ENCODE results near the gene AMOTL2.

The AMOTL2 gene

DNA sequence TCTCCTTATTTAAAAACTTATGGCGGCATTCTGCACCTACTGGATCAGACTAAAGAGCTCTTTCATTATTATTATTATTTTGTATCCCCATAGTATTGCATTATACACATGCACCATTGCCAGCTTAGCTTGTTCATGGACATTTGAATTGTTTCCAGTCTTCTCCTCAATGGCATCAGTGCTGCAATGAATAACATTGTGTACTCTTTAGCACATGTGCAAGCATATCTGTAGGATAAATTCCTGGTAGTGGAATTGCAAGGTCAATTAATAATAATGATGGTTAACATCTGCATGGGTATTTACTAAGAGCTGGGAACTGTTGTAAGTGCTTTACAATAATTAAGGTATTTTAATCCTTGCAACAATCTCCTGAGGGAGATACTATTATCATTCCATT, 52.0 kb downstream of the AMOTL2 start:
- no peak overlapping the region for H3K27ac ChIP-seq
- DNase-seq (ENCODE audit: low read depth, low spot score), result no peak

DNA sequence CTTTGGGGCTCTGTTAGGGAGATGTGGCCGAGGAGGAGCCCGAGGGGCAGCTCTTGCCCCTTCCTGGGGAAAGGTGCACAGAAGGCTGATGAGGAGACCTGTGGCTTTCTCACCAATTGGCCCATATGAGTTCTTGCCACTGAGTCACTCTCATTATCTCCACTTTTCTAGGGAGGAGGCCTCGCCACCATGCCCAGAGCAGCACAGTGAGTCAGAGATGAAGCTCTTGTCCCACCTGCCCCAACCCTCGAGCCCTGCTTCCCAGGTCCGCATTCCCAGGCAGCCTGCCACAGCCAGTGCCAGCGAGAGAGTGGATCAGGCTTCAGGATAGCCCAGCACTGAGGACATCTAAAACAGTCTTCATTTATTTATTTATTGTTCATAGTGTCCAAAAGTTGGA, 53.5 kb downstream of the AMOTL2 start:
- DNase-seq (ENCODE audit: low read depth, low spot score), result no peak
- peak overlapping the region; percentile 67 for H3K27ac ChIP-seq

DNA sequence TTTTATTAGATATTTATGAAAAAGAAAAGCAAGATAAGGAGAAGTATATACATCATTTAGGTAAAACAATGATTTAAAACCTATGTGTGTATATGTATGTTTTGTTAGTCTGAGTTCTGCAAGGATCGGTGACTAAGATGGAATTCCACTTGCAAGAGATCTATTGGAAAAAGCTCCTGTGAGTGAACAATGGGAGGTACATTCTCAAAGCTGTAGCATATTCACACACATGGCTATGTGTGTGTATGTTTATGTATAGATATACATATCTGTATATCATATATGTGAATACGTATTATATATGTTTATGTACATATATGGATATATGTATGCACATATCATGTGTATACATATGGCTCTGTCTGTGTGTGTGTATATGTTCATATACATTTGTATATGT, 54.3 kb downstream of the AMOTL2 start:
- peak overlapping the region; percentile 67 for H3K27ac ChIP-seq
- no peak for DNase-seq (ENCODE audit: low read depth, low spot score)

DNA sequence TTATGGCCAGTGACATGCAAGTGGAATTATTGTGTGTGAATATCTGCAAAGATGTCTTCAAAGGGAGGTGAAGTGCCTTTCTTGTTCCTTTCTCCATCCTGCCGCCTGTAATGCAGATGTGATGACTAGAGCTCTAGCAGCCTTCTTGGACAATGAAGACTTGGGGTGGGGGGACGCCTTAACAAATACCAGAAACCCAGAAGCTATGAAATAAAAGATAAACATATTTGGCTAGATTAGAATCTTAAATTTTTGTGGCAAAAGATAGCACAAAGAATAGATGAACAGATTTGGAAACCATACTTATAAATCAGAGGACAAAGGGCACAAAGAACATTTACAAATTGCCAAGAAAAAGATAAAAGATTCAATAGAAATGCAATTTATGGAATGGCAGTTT, 56.1 kb downstream of the AMOTL2 start:
- no peak for DNase-seq (ENCODE audit: low read depth, low spot score)
- peak overlapping the region; percentile 91 for H3K27ac ChIP-seq

DNA sequence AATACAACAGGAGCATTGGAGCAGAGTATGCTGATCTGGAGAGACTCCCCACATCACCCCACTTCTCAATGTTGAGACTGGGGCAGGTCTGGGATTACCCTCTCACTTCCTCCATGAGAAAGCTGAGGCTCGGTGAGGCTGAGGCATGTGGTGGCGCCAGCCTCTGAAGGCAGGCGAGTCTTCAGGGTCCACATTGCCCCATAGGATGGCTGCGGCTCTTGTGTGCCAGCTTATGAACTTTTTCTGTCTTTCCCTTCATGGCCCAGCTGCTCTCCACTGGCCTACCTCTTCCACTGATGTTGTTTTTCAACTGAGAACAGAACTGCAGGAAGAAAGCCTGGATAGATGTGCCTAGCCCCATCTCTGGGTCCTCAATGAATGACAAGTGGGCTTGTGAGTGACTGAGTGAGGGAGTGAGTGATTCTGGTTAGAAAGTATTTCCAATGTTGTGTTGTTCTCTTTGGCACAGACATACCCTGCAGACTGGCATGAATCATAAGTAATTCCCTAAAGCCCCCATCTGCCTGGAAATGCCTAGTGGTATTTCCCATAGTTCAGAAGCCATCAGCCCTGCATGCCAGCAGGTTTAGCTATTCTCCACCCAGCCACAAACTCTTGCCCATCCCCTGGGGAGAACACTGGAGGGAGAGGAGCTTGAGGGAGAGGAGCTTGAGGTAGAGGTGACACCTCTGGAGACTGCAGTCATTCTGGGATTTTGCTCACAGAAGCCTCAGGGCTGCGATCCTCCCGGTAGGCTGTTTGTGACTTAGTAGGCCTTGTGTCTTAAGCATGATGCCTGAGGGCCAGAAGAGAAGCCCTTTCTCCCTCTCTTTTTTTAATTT, 56.9 kb downstream of the AMOTL2 start:
- H3K27ac ChIP-seq, result peak overlapping the region; percentile 91
- no peak for DNase-seq (ENCODE audit: low read depth, low spot score)

DNA sequence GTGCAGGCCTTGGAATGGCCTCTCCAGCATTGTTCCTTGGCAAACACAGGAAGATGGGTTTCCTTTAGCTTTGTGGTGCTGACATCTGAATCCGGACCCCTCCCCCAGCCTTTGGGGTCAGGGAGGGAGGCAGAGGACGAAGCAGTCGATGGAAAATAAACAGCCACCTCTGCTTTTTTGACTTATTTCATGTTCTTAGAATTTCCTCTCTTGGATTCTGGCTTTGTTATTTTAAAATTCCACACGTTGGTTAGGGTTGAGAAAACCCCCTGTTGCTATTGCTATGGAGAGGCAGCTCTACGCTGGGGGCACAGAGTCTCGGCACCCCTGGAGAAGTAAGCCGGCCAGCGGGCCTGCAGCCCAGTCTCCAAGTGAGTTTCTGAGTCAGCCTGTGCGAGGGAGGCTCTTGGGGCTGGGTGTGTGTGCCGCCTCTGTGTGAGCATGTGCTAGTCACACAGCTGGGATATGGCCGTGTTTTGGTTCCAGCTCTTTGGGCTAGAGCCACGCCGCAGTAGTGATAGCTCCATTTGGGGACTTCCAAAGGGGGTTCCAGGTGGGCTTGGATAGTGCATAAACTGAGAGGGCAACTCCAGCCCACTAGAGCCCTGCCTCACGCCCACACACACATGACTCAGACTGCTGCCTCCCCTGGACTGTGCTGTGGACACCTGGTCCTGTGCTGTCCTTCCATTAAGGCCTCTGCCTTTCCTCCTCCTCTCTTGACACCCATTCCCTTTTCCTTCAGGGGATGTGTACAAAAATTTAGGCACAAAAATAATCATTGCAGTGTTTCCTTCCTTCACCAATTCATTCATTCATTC, 58.8 kb downstream of the AMOTL2 start:
- H3K27ac ChIP-seq, result peak overlapping the region; percentile 91
- no peak for DNase-seq (ENCODE audit: low read depth, low spot score)

DNA sequence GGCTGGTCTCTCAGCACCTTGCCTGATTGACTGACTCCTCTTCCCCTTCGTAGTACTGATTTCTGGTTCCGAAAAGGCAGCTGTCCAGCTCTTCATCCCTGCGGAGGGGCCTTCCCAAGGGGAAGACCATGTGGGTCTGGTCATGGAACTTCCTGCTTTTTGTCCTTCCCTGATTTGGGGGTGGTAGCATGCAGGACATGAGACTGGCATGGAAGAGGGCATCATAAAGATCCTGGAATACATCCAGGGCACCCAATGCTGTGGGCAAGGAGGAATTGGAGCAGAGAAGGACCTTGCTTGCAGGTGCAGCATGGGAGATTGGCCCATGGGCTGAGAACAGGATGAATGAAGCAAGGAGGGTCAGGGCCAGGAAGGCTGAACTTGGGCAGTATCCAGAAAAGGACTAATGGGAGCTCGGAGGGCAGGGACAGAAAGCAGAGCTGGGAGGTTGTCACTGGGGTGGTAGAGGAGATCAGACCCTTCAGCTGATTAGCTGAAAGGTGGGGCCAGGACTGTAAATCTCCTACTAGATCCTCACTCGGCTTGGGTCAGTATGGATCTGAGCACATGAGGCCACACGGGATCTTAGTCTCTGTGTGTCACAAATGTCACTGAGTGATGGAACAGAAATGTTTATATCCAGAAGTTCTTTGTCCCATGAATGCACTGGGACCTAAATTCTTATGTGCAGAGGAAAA, 59.5 kb downstream of the AMOTL2 start:
- DNase-seq (ENCODE audit: low read depth, low spot score), result no peak
- H3K27ac ChIP-seq, result peak overlapping the region; percentile 91

DNA sequence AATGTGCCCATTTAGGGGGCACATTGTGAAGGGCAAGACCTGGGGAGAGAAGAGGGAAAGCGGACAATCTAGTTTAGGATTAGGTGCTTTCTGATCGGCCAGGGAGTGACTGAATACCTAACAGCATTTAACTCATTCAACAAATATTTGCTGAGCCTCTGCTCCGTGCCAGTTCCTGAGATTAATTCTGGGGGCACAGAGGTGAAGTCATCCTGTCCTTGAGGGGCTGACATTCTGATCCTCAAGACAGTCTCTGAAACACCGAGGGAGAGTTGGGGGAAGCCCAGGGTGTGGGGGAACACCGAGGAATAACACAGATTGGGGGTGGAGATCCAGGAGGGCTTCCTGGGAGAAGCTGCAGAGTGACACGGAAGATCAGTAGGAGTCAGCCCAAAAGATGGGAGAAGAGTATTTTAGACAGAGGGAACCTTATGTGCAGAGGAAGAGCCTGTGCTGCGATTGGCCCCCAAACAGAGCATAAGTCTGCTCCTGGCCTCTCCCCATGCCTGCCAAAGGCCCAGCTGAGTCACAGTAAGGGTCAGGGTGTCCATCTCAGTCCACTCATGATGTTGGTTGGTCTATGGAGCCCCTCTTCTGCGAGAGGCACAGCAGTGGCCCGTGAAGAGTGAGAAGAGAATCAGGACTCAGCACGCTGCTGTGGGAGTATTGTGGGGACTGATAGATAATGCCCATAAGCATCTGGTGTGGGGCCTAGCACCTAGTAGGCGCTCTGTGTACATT, 60.2 kb downstream of the AMOTL2 start:
- H3K27ac ChIP-seq, result peak overlapping the region; percentile 91
- no peak for DNase-seq (ENCODE audit: low read depth, low spot score)

DNA sequence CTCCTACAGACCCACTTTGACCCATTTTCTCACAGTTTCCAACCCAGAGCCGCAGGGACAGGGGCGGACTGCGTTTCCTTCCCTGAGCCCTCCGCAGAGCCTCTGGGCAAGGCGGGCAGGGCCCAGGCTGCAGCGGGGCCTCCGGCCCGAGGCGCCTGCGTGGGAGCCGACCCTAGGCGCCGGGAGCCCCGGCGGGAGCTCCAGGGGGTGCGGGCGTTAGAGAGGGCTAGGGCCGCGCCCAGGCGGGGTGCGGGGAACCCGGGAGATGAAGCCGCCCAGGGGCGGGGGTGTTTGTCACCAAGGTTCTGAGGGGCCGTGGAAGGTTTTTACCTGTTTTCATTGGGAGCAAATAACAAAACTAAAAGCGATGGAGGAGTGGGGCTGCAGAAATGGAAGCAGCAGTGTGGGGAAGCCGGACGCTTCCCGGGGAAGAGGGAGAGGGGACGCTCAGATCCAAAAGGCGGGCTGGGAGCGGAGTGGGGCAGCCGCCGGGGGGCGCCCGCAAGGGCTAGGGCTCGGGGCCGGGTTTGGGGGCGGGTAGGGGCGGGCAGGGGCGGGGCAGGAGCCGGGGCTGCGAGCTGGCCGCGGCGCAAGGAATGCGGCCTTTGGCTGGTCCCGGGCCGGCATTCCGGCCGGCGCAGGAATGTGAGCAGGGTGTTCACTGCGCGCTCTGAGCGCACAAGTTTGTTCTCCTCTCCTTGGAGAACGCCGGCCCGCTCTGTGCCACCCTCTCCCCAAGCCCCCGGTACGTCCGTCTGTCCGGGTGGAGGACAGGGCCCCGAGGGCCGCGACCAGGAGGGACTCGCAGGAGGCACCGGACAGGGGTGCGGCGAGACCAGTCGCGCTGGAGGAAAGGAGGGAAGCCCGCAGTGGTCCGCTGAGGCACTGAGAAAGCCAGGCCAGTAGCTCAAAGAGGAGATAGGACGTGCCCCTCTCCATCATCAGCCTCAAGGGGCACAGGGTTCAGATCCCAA, 61.1 kb downstream of the AMOTL2 start:
- DNase-seq (ENCODE audit: low read depth, low spot score), result no peak
- peak overlapping the region; percentile 91 for H3K27ac ChIP-seq

DNA sequence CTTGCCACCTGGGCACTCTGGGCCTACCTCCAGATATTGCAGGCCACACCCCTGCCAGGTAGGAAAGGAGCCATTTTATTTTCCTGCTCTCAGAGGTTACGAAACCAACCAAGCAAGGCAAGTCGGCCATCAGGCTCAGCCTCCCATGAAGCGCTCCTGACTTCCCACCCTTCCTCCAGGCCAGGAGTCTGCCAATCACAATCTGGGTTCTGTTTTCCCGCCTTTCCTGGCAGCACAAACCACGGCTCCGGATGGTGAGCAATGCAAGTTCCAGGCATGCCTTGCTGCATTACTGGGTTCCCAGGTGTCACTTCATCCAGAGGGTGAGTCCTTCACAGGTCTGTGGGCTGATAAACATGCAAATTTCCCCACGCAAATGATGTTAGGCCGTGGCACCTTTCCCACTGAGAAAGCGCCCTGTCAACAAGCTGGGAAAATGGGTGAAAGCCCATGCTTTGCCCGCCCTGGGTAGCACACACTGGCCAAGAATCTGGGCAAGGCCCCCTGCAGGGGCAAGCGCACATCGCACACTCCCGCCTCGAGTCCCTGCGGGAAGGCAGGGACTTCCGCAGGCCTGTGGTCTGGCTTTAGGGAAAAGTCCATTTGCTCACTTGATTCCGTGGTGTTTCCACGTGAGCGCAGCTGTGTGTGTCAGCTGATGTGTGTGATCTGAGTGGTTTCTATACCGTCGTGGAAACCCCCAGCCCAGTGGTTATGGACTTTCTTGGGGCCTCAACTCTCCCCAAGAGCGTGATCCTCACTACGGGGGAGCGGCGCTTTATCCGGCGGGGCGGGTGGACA, 62.0 kb downstream of the AMOTL2 start:
- peak overlapping the region; percentile 91 for H3K27ac ChIP-seq
- DNase-seq (ENCODE audit: low read depth, low spot score), result no peak

DNA sequence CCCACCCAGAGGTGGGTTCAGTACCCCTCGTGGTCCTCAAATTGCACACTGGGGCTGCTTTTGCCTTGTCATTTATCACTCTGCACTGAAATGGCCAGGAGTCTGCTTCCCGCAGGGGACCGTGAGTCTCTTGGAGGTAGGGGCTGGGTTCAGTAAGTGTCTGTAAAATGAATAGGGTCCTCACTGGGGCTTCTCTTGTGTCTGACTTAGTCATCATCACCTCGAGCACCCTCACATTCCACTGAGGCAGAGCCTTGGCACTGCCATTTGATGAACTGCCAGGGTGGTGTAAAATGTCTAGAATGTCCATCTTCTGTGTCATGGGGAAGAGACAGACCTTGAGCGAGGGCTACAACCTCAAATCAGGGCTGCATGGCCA, 62.6 kb downstream of the AMOTL2 start:
- DNase-seq (ENCODE audit: low read depth, low spot score), result no peak
- H3K27ac ChIP-seq, result peak overlapping the region; percentile 91

DNA sequence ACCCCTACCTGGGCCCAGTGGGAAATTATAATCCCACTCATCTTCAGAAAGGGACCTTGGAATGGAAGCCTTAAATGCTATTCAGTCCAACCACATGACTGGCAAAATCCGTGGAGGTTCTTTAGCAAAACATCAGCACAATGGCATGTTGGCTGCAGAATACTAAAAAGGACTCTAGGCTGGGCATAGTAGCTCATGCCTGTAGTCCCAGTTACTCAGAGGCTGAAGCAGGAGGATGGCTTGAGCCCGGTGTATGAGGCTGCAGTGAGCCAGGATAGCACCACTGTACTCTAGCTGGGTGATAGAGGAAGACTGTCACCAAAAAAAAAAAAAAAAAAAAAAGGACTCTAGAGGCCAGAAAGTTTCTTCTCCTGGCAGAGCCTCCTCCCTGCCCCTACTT, 63.0 kb downstream of the AMOTL2 start:
- no peak for DNase-seq (ENCODE audit: low read depth, low spot score)
- peak overlapping the region; percentile 91 for H3K27ac ChIP-seq

DNA sequence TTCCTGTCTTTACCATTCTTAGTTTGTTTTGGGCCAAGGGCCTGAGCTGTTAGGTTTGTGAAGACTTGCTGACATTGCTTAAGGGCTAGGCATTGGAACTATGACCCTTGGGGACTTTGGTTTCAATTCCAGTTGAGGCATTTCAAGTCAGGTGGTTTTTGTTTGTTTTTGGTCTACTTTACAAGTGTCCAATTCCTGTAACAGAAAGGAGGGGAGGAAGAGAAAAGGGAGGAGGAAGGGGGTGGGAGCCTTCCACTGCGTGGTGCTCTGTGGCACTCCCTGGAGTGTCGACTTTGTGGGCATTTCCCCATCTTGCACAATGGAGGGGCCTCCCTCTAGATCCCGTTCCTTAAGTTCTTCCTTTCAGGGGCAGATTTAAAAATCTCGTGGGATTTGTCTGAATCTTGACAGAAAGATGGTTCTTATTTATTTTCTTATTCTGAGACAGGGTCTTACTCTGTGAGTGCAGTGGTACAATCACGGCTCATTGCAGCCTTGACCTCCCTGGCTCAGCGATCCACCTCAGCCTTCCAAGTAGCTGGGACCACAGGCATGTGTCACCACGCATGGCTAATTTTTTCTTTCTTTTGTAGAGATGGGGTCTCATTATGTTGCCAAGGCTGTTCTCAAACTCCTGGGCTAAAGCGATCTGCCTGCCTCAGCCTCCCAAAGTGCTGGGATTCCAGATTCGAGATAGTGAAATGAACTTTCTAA, 64.1 kb downstream of the AMOTL2 start:
- H3K27ac ChIP-seq, result peak overlapping the region; percentile 91
- DNase-seq (ENCODE audit: low read depth, low spot score), result no peak

DNA sequence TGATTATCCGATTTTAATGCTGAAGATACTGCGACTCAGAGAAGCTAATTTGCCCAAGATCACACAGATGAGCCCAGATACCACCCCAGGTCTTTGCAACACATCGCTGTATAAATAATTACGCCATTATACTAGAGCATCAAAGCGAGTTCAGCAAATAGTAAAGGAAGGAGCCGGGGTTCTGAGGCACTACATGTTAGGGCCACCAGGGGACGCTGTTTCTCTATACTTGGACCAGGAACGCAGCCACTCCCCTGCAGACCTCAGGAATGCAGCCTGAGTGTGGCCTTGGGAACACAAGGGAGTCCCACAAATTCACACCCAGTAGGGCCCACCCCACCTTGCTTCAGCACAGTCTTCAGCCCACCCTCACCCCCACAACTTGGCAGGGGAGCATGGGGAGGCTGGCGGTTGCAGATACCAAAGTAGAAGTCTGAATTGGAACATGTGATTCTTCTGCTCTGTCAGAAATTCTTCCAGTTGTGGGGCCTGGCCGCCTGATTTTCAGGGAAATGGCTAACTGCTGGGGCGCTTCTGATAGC, 65.8 kb downstream of the AMOTL2 start:
- DNase-seq (ENCODE audit: low read depth, low spot score), result no peak
- H3K27ac ChIP-seq, result peak overlapping the region; percentile 91

DNA sequence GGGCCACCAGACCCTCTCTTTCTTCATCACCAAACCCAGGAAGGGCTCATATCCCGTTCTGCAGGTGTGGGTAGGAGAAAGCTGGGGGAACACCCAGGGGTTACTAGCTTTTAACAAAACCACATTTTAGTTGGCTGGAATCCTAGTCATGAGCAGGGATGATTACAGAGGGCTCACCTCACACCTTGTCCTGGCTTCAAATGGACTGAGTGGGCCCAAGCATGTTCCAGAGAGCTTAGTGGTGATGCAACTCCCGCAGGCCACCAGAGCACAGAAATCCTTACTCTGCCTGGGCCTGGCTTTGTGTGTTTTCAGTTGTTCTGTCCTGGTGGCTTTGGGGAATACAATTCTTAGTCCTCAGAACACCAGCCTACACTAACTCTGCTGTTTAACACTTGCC, 66.8 kb downstream of the AMOTL2 start:
- no peak overlapping the region for H3K27ac ChIP-seq
- DNase-seq (ENCODE audit: low read depth, low spot score), result no peak

DNA sequence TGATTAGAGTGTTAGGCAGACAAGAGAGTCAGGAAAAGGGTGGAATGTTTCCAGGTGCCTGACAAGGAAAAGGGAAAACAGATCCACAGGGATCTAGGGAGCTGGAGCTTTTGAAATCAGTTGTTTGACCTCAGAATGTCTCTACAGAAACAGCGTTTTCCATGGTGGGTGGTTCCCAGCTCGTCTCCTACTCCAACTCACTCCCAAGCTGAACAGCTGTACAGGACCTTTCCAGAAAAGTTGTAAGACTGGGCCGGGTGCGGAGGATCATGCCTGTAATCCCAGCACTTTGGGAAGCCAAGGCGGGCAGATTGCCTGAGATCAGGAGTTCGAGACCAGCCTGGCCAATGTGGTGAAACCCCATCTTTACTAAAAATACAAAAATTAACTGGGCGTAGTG, 67.9 kb downstream of the AMOTL2 start:
- no peak overlapping the region for H3K27ac ChIP-seq
- no peak for DNase-seq (ENCODE audit: low read depth, low spot score)
